NCI-H460 (cell line): ENCODE data around the gene MARCHF4. TPM values are rescaled to one million over a fixed set of nuclear protein-coding genes. Genes with fewer than 3 reads are reported as not detected.
A peak's percentile ranks its signal among the peaks of the same experiment; 100 is the strongest.

Source experiments
- DNase-seq: peaks from one replicate; pipeline ENCODE4 v3.0.0-alpha.2; 2016; ENCODE audit warnings: low read depth; ENCODE audit errors: extremely low read depth
- polyA plus RNA-seq: library from polyadenylated mRNA; depleted of rRNA; stranded (reverse); fragments of >200 nt; gene quantifications from 2 replicates; pipeline ENCODE4 v1.2.3, GENCODE V29; 2014; cell fraction: nucleus; rRNA removed
- total RNA-seq: library from RNA; depleted of rRNA; stranded (reverse); fragments of >200 nt; shearing (Covaris generic); gene quantifications from 2 replicates; pipeline ENCODE4 v1.2.3, GENCODE V29; 2014; rRNA removed

MARCHF4 gene
- total RNA-seq, result 0.97 and 1.7 TPM in 2 replicates
- polyA plus RNA-seq, result 0.04 and 0.19 TPM in 2 replicates

GRCh38 chr2:216371721-216372702 lies at the start of gene MARCHF4:
TSS of gene MARCHF4 (minus strand) at chr2:216372483. CDS start at chr2:216370260, 2,223 bp downstream.
- peak; percentile 65 for DNase-seq

GRCh38 chr2:216420367-216421101 lies 48.3 kb upstream of the MARCHF4 start:
- no peak for DNase-seq

- DNase-seq, result no peak
Observed at GRCh38 chr2:216418981-216419380, 46.7 kb upstream of the MARCHF4 start.

- no peak for DNase-seq
Observed at GRCh38 chr2:216416571-216417307, 44.5 kb upstream of the MARCHF4 start.

- DNase-seq, result no peak
Observed at GRCh38 chr2:216415541-216415940, 43.3 kb upstream of the MARCHF4 start.

- no peak for DNase-seq
Observed at GRCh38 chr2:216414772-216415319, 42.6 kb upstream of the MARCHF4 start.

- no peak for DNase-seq
Observed at GRCh38 chr2:216413882-216414281, 41.6 kb upstream of the MARCHF4 start.

- DNase-seq, result peak; percentile 99
Observed at GRCh38 chr2:216412022-216412999, 40.0 kb upstream of the MARCHF4 start, which contains the start of gene SMARCAL1. TSS of gene SMARCAL1 (plus strand) at chr2:216412484. CDS start at chr2:216414705, 2,221 bp downstream.

- DNase-seq, result no peak
Observed at GRCh38 chr2:216410550-216410949, 38.3 kb upstream of the MARCHF4 start.

GRCh38 chr2:216408426-216409290 lies 36.4 kb upstream of the MARCHF4 start:
- no peak for DNase-seq

- no peak for DNase-seq
Observed at GRCh38 chr2:216406826-216407225, 34.5 kb upstream of the MARCHF4 start.

- no peak for DNase-seq
Observed at GRCh38 chr2:216405588-216405987, 33.3 kb upstream of the MARCHF4 start.

GRCh38 chr2:216404010-216404618 lies 31.8 kb upstream of the MARCHF4 start:
- peak; percentile 13 for DNase-seq

GRCh38 chr2:216402751-216403150 lies 30.5 kb upstream of the MARCHF4 start:
- no peak for DNase-seq

GRCh38 chr2:216399621-216400020 lies 27.3 kb upstream of the MARCHF4 start:
- DNase-seq, result no peak

- DNase-seq, result no peak
Observed at GRCh38 chr2:216394881-216395280, 22.6 kb upstream of the MARCHF4 start.

- DNase-seq, result no peak
Observed at GRCh38 chr2:216392945-216393840, 20.9 kb upstream of the MARCHF4 start.
